ENCODE results near the gene MUCL1. TPM values are rescaled to one million over a fixed set of nuclear protein-coding genes. Genes with fewer than 3 reads are reported as not detected.
"Not testable (repeated sequence)": the region's sequence is repeated elsewhere in the genome, so short reads cannot be mapped to it uniquely, and the experiment has no call there.

MUCL1 gene
- total RNA-seq, 1 donor from 2014 or later = not detected

GRCh38 chr12:54879150-54879549 lies 24.8 kb downstream of the MUCL1 start:
- no peaks in the 10 kb centered on the region for H3K36me3 ChIP-seq
- H3K4me3 ChIP-seq = no peak overlapping the region
- no peaks in the 10 kb centered on the region for H3K9me3 ChIP-seq
- intact Hi-C loops (cut with DNase I) = no loop called here
- no peak for TF ChIP-seq CTCF (IDR thresholded peaks at IDR 0.05)
- no peak for TF ChIP-seq POLR2AphosphoS5 (IDR thresholded peaks at IDR 0.05; ENCODE audit: insufficient read depth in 1 of 2, low read depth in 1 of 2)
- TF ChIP-seq POLR2A (IDR thresholded peaks at IDR 0.05) = no peak
- no peak for DNase-seq (ENCODE audit: extremely low spot score in 2 of 2)
- H3K4me1 ChIP-seq = no peaks in the 10 kb centered on the region
- no peak overlapping the region for H3K27ac ChIP-seq
- H3K27me3 ChIP-seq = no peaks in the 10 kb centered on the region

GRCh38 chr12:54879579-54879978 lies 25.3 kb downstream of the MUCL1 start:
- Histone ChIP-seq H3K36me3 (no peaks in the 10 kb centered on the region), H3K27me3 (no peaks in the 10 kb centered on the region), H3K9me3 (no peaks in the 10 kb centered on the region), H3K27ac (no peak overlapping the region), H3K4me3 (no peak overlapping the region), H3K4me1 (no peaks in the 10 kb centered on the region)
- TF ChIP-seq POLR2A (IDR thresholded peaks at IDR 0.05) = no peak
- no peak for TF ChIP-seq POLR2AphosphoS5 (IDR thresholded peaks at IDR 0.05; ENCODE audit: insufficient read depth in 1 of 2, low read depth in 1 of 2)
- TF ChIP-seq CTCF (IDR thresholded peaks at IDR 0.05) = no peak
- intact Hi-C loops (cut with DNase I) = no loop called here
- no peak for DNase-seq (ENCODE audit: extremely low spot score in 2 of 2)

- no peak for DNase-seq (ENCODE audit: extremely low spot score in 2 of 2)
- Histone ChIP-seq H3K4me3 (no peak overlapping the region), H3K36me3 (no peaks in the 10 kb centered on the region), H3K27ac (no peak overlapping the region), H3K27me3 (no peaks in the 10 kb centered on the region), H3K4me1 (no peaks in the 10 kb centered on the region), H3K9me3 (no peaks in the 10 kb centered on the region)
- intact Hi-C loops (cut with DNase I) = no loop called here
- TF ChIP-seq CTCF (IDR thresholded peaks at IDR 0.05) (no peak), POLR2A (IDR thresholded peaks at IDR 0.05) (no peak), POLR2AphosphoS5 (IDR thresholded peaks at IDR 0.05; ENCODE audit: insufficient read depth in 1 of 2, low read depth in 1 of 2) (no peak)
These were observed 27.8 kb downstream of the MUCL1 start for GRCh38 chr12:54882079-54882478.

- H3K36me3 ChIP-seq; H3K27me3 ChIP-seq; DNase-seq (ENCODE audit: extremely low spot score in 2 of 2); H3K4me3 ChIP-seq; H3K27ac ChIP-seq; H3K9me3 ChIP-seq; H3K4me1 ChIP-seq; intact Hi-C loops (cut with DNase I): not testable (repeated sequence)
These were observed 28.3 kb downstream of the MUCL1 start for GRCh38 chr12:54882597-54882996.

GRCh38 chr12:54888428-54888827 lies 34.1 kb downstream of the MUCL1 start:
- H3K27me3 ChIP-seq; H3K27ac ChIP-seq; DNase-seq (ENCODE audit: extremely low spot score in 2 of 2); H3K4me1 ChIP-seq; H3K36me3 ChIP-seq; intact Hi-C loops (cut with DNase I); H3K4me3 ChIP-seq; H3K9me3 ChIP-seq: not testable (repeated sequence)

GRCh38 chr12:54890339-54890738 lies 36.0 kb downstream of the MUCL1 start:
- Histone ChIP-seq H3K27me3 (no peaks in the 10 kb centered on the region), H3K4me1 (no peaks in the 10 kb centered on the region), H3K4me3 (no peak overlapping the region), H3K9me3 (no peaks in the 10 kb centered on the region), H3K36me3 (no peaks in the 10 kb centered on the region), H3K27ac (no peak overlapping the region)
- DNase-seq (ENCODE audit: extremely low spot score in 2 of 2) = no peak
- no peak for TF ChIP-seq POLR2A (IDR thresholded peaks at IDR 0.05)
- no peak for TF ChIP-seq POLR2AphosphoS5 (IDR thresholded peaks at IDR 0.05; ENCODE audit: insufficient read depth in 1 of 2, low read depth in 1 of 2)
- no peak for TF ChIP-seq CTCF (IDR thresholded peaks at IDR 0.05)
- intact Hi-C loops (cut with DNase I) = no loop called here
